Endothelial cell of umbilical vein (primary cell): ENCODE measurements around the gene SLC37A1. TPM values are rescaled to one million over a fixed set of nuclear protein-coding genes. Genes with fewer than 3 reads are reported as not detected.

Source experiments
- BruUV-seq: library from RNA; stranded (reverse); fragments of 400-500 nt; replicated peaks from 2 replicates; lab custom pipeline; 2021; lab: Mats Ljungman, UMichigan
- CTCF ChIA-PET: fragments of 300-600, 350-600 bp; sonication (Branson Sonifier 250); formaldehyde crosslinking; loops from one replicate; lab custom pipeline; 2021; ENCODE audit warnings: antibody characterized with exemption, inconsistent platforms; lab: Charles Lee
- POLR2A ChIA-PET: fragments of 300-600, 350-600 bp; sonication (Branson Sonifier 250); formaldehyde crosslinking; loops from one replicate; lab custom pipeline; 2021; ENCODE audit warnings: antibody characterized with exemption, inconsistent platforms; lab: Charles Lee
- DNase-seq: peaks from one replicate; pipeline ENCODE4 v3.0.0-alpha.2; 2011; ENCODE audit warnings: low read depth, low spot score
- FAIRE-seq: peaks from 2 replicates; lab custom pipeline; 2011; peaks lifted over from hg19 to GRCh38; lab: Jason Lieb, UNC
- H2AFZ ChIP-seq: 2 replicates; pipeline ENCODE4 v1.6.0; 2012; ENCODE audit warnings: low read depth, low read length, control low read depth, inconsistent platforms
- H3K27ac ChIP-seq: 2 replicates; pipeline ENCODE4 v1.5.1; 2011; ENCODE audit warnings: low read depth, mild to moderate bottlenecking, control low read depth, low read length, moderate library complexity; ENCODE audit not compliant: insufficient read depth
- H3K27me3 ChIP-seq, 2 experiments: 2 replicates each; pipeline versions ENCODE4 v1.6.0 to v1.6.1; 2011; ENCODE audit warnings: low read length in 2 of 2, mixed read lengths in 1 of 2; ENCODE audit not compliant: control insufficient read depth in 2 of 2, insufficient read depth in 2 of 2
- H3K36me3 ChIP-seq, 2 experiments: 2 replicates in 1 of 2; 3 replicates in 1 of 2; pipeline ENCODE4 v1.5.1; 2011; ENCODE audit warnings: low read length in 2 of 2, mild to moderate bottlenecking in 1 of 2, moderate library complexity in 1 of 2; ENCODE audit not compliant: control insufficient read depth in 2 of 2, insufficient read depth in 2 of 2; ENCODE audit errors: extremely low read depth in 1 of 2
- H3K4me1 ChIP-seq: 3 replicates; pipeline ENCODE4 v1.5.1; 2011; ENCODE audit warnings: mild to moderate bottlenecking, low read length; ENCODE audit not compliant: control insufficient read depth, insufficient read depth; ENCODE audit errors: extremely low read depth
- H3K4me2 ChIP-seq: 2 replicates; pipeline ENCODE4 v1.6.1; 2011; ENCODE audit warnings: low read length, control low read depth, mixed read lengths; ENCODE audit not compliant: insufficient read depth
- H3K4me3 ChIP-seq, 3 experiments: fragments of 200-600 bp in 1 of 3; sonication (generic), shearing (Covaris generic) in 1 of 3; replicated peaks in 1 of 3; 2 replicates each; pipeline ENCODE4 v1.5.1; 2011 to 2016; ENCODE audit warnings: control low read depth in 3 of 3, low read length in 3 of 3, mild to moderate bottlenecking in 2 of 3, inconsistent platforms in 1 of 3, low read depth in 1 of 3, moderate library complexity in 1 of 3; ENCODE audit not compliant: insufficient read depth in 1 of 3
- H3K79me2 ChIP-seq: 2 replicates; pipeline ENCODE4 v1.6.0; 2012; ENCODE audit warnings: low read length, inconsistent platforms; ENCODE audit not compliant: control insufficient read depth, insufficient read depth
- H3K9ac ChIP-seq: replicated peaks from 2 replicates; pipeline ENCODE3; 2011; ENCODE audit warnings: low read length, control low read depth; ENCODE audit not compliant: insufficient read depth; ENCODE audit errors: extremely low read depth
- H3K9me1 ChIP-seq: replicated peaks from 3 replicates; pipeline ENCODE4 v1.6.0; 2011; ENCODE audit warnings: mild to moderate bottlenecking, low read length; ENCODE audit not compliant: control insufficient read depth, insufficient read depth; ENCODE audit errors: extremely low read depth
- H3K9me3 ChIP-seq: replicated peaks from 2 replicates; pipeline ENCODE4 v1.5.1; 2012; ENCODE audit warnings: low read length, inconsistent platforms; ENCODE audit not compliant: control insufficient read depth, insufficient read depth
- H4K20me1 ChIP-seq: replicated peaks from 2 replicates; pipeline ENCODE3; 2011; ENCODE audit warnings: mild to moderate bottlenecking, low read length; ENCODE audit not compliant: control insufficient read depth, insufficient read depth; ENCODE audit errors: extremely low read depth
- EZH2 ChIP-seq: IDR thresholded peaks from 2 replicates; pipeline ENCODE4 v1.6.1; 2012; ENCODE audit warnings: borderline replicate concordance, low read depth, mild to moderate bottlenecking, moderate library complexity, low read length, inconsistent platforms; ENCODE audit not compliant: severe bottlenecking
- FOS ChIP-seq: IDR thresholded peaks from 2 replicates; pipeline ENCODE4 v1.6.1; 2011; ENCODE audit warnings: mild to moderate bottlenecking, low read length, moderate library complexity, borderline replicate concordance; ENCODE audit not compliant: insufficient read depth
- GATA2 ChIP-seq: IDR thresholded peaks from 2 replicates; pipeline ENCODE4 v1.7.0; 2011; ENCODE audit warnings: low read depth, mild to moderate bottlenecking, moderate library complexity, mixed read lengths, low read length; ENCODE audit not compliant: insufficient read length, insufficient read depth
- JUN ChIP-seq: IDR thresholded peaks from 2 replicates; pipeline ENCODE4 v1.6.1; 2011; ENCODE audit warnings: borderline replicate concordance, low read depth; ENCODE audit not compliant: insufficient read length, insufficient read depth
- MYC ChIP-seq: IDR thresholded peaks from one replicate; pipeline ENCODE4 v1.6.1; 2011; ENCODE audit warnings: mild to moderate bottlenecking, low read depth, low read length
- POLR2A ChIP-seq: IDR thresholded peaks from 2 replicates; pipeline ENCODE4 v1.6.1; 2012; ENCODE audit warnings: low read depth, mild to moderate bottlenecking, control low read depth, low read length
- POLR2AphosphoS5 ChIP-seq: IDR thresholded peaks from 2 replicates; pipeline ENCODE4 v1.6.1; 2012; ENCODE audit warnings: low read depth, mild to moderate bottlenecking, control low read depth, low read length, moderate library complexity; ENCODE audit not compliant: insufficient read depth
- dilution Hi-C: fragments of 300-500 bp; cut with MboI; formaldehyde crosslinking; loops from one replicate; pipeline ENCODE4 v1.15.0; 2019; ENCODE audit warnings: low sequenced_read_pairs; ENCODE audit not compliant: extremely low pct_ligation_motif_present
- intact Hi-C: fragments of 100-400 bp; cut with micrococcal nuclease; formaldehyde crosslinking; loops from one replicate; pipeline ENCODE4 v1.10.0; 2022
- polyA plus RNA-seq, 4 experiments: library from polyadenylated mRNA; depleted of rRNA in 3 of 4; stranded (reverse) in 3 of 4; unstranded in 1 of 4; fragments of >200 nt; gene quantifications; 2 replicates each; pipeline versions ENCODE4 v1.2.1 to v1.2.3, GENCODE V29; 2011 to 2012; ENCODE audit warnings: missing spikeins in 1 of 4
- total RNA-seq: library from RNA; stranded (reverse); gene quantifications from 2 replicates; pipeline ENCODE4 v1.2.3, GENCODE V29; 2021
- TF ChIP-seq, protein P1 (sequence below): IDR thresholded peaks from 2 replicates; pipeline ENCODE4 v1.6.1; 2011; ENCODE audit not compliant: insufficient read depth, insufficient read length
- TF ChIP-seq, protein P2 (sequence below), 2 donors: IDR thresholded peaks; 1 replicate in 1 of 2; 2 replicates in 1 of 2; pipeline ENCODE4 v1.5.1; 2011; ENCODE audit warnings: low read length in 2 of 2, mild to moderate bottlenecking in 2 of 2, moderate library complexity in 2 of 2, control low read depth in 1 of 2, inconsistent platforms in 1 of 2, low read depth in 1 of 2; ENCODE audit not compliant: insufficient read depth in 1 of 2; ENCODE audit errors: extremely low read depth in 1 of 2

Gene SLC37A1
- total and polyA plus RNA-seq, 2 donors (not counting 3 experiments of a cell fraction or from before 2014, with no cell fraction given), result 4.7 to 7.6 TPM

DNA sequence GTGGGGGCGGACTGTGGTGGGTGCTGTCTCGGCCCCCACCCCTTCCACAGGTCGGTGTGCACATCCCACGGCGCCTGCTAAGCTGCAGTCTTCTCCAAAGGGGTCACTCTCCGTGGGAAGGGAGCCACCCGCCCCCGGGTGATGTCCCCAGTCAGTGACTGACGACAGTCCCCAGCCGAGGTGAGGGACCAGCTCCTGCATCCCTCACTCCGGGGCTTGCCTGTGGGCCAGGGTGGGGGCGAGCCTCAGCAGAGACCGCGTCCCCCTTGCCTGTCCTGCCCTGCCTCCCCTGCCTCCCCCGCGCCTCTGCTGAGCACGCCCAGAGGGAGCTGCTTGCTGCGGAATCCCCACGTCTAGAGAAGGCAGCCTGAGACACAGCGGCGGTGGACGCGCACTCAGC, 103.8 kb downstream of the SLC37A1 start:
- DNase-seq (no peak), FAIRE-seq (no peak)
- Histone ChIP-seq H3K9me1 (no peaks in the 10 kb centered on the region), H3K27me3 (peaks cover 3 to 7% of the 10 kb centered on the region in 2 experiments), H3K27ac (no peak overlapping the region), H3K4me3 (no peak overlapping the region), H2AFZ (no peak overlapping the region), H3K9ac (no peak overlapping the region), H3K4me2 (no peak overlapping the region), H4K20me1 (no peaks in the 10 kb centered on the region), H3K36me3 (no peaks in the 10 kb centered on the region), H3K9me3 (no peaks in the 10 kb centered on the region), H3K4me1 (no peaks in the 10 kb centered on the region), H3K79me2 (no peaks in the 10 kb centered on the region)
- POLR2A ChIA-PET, result no interaction called here
- CTCF ChIA-PET, result no interaction called here
- TF ChIP-seq JUN, result no peak
- TF ChIP-seq, protein P1, sequence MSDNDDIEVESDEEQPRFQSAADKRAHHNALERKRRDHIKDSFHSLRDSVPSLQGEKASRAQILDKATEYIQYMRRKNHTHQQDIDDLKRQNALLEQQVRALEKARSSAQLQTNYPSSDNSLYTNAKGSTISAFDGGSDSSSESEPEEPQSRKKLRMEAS, result no peak
- TF ChIP-seq POLR2AphosphoS5, result no peak
- TF ChIP-seq GATA2, result no peak
- TF ChIP-seq FOS, result no peak
- no peak for TF ChIP-seq POLR2A
- no peak for TF ChIP-seq EZH2
- TF ChIP-seq MYC, result no peak
- TF ChIP-seq, protein P2, sequence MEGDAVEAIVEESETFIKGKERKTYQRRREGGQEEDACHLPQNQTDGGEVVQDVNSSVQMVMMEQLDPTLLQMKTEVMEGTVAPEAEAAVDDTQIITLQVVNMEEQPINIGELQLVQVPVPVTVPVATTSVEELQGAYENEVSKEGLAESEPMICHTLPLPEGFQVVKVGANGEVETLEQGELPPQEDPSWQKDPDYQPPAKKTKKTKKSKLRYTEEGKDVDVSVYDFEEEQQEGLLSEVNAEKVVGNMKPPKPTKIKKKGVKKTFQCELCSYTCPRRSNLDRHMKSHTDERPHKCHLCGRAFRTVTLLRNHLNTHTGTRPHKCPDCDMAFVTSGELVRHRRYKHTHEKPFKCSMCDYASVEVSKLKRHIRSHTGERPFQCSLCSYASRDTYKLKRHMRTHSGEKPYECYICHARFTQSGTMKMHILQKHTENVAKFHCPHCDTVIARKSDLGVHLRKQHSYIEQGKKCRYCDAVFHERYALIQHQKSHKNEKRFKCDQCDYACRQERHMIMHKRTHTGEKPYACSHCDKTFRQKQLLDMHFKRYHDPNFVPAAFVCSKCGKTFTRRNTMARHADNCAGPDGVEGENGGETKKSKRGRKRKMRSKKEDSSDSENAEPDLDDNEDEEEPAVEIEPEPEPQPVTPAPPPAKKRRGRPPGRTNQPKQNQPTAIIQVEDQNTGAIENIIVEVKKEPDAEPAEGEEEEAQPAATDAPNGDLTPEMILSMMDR (IDR thresholded peaks at IDR 0.05; ENCODE audit: extremely low read depth in 1 of 2, insufficient read depth in 1 of 2, low read depth in 1 of 2, low read length in 2 of 2), result no peak
- dilution Hi-C loops, result no loop called here
- intact Hi-C loops, result no loop called here
- BruUV-seq, result no TSS peak
